Measurements from ENCODE around the gene MAN1A1. TPM values are rescaled to one million over a fixed set of nuclear protein-coding genes. Genes with fewer than 3 reads are reported as not detected.

Gene MAN1A1
- total RNA-seq, 1 donor from 2014 or later, result 3.0 TPM

DNA sequence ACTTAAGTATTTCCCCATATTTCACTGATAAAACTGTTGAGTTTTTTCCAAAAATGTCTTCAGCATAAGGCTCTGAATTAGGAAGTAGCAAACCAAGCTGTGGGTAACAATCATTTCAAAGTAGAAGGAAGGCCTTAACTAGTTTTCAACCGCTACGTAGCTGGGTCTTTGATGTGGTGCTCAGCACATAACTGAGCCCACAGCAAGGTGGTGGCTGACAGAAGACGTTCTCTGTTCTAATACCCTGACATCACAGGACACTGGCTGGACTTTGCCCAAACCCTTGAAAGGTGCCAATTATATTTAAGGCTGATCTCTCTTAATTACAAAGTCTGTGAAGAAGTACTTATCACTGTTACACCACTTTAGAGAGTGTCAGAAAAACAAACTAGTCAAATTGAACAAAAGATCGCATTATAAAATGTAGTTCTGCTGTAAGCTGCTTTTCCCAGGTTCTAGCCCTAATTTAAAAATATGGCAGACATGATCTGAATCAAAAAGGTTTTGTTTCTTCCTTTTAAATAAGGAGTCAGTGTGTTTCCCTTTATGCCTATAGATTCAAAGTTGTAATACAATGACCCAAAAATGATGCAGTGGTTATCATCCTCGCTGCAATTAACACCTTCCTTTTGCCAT, 26.7 kb downstream of the MAN1A1 start:
- H3K27me3 Mint-ChIP-seq (ENCODE audit: low read depth), result no peaks in the 10 kb centered on the region
- DNase-seq (ENCODE audit: low read depth, low spot score), result no peak
- H3K4me1 Mint-ChIP-seq, result no peaks in the 10 kb centered on the region
- H3K9me3 Mint-ChIP-seq, result no peaks in the 10 kb centered on the region
- TF ChIP-seq, protein P1, sequence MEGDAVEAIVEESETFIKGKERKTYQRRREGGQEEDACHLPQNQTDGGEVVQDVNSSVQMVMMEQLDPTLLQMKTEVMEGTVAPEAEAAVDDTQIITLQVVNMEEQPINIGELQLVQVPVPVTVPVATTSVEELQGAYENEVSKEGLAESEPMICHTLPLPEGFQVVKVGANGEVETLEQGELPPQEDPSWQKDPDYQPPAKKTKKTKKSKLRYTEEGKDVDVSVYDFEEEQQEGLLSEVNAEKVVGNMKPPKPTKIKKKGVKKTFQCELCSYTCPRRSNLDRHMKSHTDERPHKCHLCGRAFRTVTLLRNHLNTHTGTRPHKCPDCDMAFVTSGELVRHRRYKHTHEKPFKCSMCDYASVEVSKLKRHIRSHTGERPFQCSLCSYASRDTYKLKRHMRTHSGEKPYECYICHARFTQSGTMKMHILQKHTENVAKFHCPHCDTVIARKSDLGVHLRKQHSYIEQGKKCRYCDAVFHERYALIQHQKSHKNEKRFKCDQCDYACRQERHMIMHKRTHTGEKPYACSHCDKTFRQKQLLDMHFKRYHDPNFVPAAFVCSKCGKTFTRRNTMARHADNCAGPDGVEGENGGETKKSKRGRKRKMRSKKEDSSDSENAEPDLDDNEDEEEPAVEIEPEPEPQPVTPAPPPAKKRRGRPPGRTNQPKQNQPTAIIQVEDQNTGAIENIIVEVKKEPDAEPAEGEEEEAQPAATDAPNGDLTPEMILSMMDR (conservative IDR thresholded peaks at IDR 0.05), result no peak
- H3K4me3 Mint-ChIP-seq, result no peak overlapping the region
- H3K27ac Mint-ChIP-seq (ENCODE audit: unreplicated experiment), result no peak overlapping the region
- H3K36me3 Mint-ChIP-seq (ENCODE audit: low read depth), result no peaks in the 10 kb centered on the region

DNA sequence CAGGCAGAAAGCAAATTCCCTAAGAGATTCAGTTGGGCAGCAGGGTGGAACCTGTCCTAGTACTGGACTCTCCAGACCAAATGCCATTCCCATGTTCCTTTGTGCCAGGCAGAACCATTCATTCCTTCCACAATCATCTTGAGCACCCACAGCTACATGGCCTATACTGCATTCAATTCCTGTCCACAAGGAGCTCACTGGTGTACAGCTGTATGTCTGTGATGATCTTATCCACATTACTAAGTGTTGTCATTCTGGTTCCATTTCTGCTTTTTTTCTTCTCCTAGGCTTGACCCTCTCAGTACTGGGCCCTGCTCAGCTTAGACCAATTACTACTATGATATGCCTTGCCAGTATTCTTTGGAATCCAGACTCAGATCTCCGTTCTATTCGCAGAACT, 27.5 kb downstream of the MAN1A1 start:
- Mint-ChIP-seq H3K9me3 (no peaks in the 10 kb centered on the region), H3K4me3 (no peak overlapping the region), H3K36me3 (ENCODE audit: low read depth) (no peaks in the 10 kb centered on the region), H3K27ac (ENCODE audit: unreplicated experiment) (no peak overlapping the region), H3K4me1 (no peaks in the 10 kb centered on the region), H3K27me3 (ENCODE audit: low read depth) (no peaks in the 10 kb centered on the region)
- TF ChIP-seq, protein P1 (conservative IDR thresholded peaks at IDR 0.05), result no peak
- no peak for DNase-seq (ENCODE audit: low read depth, low spot score)

DNA sequence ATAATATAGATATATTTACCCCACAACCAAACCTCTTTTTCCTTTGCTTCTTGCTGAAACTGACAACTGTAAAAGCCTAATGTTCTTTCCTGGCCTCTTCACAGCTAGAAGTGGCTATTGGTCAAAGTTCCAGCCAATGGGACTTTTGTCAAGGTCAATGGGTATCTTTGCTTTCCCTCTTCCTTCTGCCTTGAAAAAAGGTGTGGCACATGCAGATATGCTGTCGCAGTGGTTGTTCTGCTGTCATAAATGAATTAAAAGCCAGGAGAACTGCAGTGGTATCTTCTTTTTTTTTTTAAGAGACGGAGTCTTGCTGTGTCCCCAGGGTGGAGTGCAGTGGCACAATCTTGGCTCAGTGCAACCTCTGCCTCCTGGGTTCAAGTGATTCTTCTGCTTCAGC, 29.9 kb downstream of the MAN1A1 start:
- DNase-seq (ENCODE audit: low read depth, low spot score), result no peak
- no peaks in the 10 kb centered on the region for H3K27me3 Mint-ChIP-seq (ENCODE audit: low read depth)
- no peaks in the 10 kb centered on the region for H3K9me3 Mint-ChIP-seq
- H3K4me3 Mint-ChIP-seq, result no peak overlapping the region
- no peak overlapping the region for H3K27ac Mint-ChIP-seq (ENCODE audit: unreplicated experiment)
- H3K36me3 Mint-ChIP-seq (ENCODE audit: low read depth), result no peaks in the 10 kb centered on the region
- TF ChIP-seq, protein P1 (conservative IDR thresholded peaks at IDR 0.05), result no peak
- no peaks in the 10 kb centered on the region for H3K4me1 Mint-ChIP-seq

DNA sequence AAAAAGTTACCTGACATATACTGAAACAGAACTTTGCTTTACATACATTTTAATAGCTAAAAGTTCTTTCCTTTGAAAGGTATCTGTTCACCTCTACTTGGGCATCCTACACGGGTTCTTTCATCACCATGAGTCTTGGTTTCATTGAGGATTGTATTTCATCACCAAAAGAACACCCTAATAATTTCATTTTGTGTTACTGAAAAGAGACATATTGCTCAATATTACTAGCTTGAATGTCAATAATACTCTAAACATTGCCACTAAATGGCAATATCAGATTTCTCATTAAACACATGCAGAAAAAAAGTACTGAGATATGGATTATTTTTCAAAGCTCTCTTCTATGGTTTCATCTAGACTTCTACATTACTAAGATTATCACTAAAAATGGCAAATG, 30.8 kb downstream of the MAN1A1 start:
- Mint-ChIP-seq H3K36me3 (ENCODE audit: low read depth) (no peaks in the 10 kb centered on the region), H3K27me3 (ENCODE audit: low read depth) (no peaks in the 10 kb centered on the region), H3K4me1 (no peaks in the 10 kb centered on the region), H3K4me3 (no peak overlapping the region), H3K27ac (ENCODE audit: unreplicated experiment) (no peak overlapping the region), H3K9me3 (no peaks in the 10 kb centered on the region)
- TF ChIP-seq, protein P1 (conservative IDR thresholded peaks at IDR 0.05), result no peak
- DNase-seq (ENCODE audit: low read depth, low spot score), result no peak

DNA sequence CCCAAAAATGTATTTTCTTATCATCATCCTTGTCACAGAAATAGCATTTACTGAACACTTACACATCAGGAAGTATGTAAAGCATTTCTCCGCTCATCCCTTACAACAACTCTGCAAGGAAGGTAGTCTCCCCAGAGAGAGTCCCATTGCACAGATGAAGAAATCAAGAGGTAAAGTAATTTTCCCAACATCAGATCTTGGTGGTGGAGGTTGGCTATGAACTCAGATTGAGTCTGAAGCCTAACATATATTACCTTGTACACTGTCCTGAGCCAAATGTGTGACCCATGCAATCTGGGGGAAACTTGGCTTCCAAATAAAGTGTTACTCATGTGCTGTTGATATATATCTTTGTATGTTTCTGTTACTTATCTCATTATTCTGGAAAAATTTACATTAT, 31.4 kb downstream of the MAN1A1 start:
- H3K36me3 Mint-ChIP-seq (ENCODE audit: low read depth), result no peaks in the 10 kb centered on the region

More for the DNA sequence above, 31.4 kb downstream of the MAN1A1 start:
- Mint-ChIP-seq H3K4me3 (no peak overlapping the region), H3K9me3 (no peaks in the 10 kb centered on the region), H3K27me3 (ENCODE audit: low read depth) (no peaks in the 10 kb centered on the region), H3K4me1 (peaks cover 3% of the 10 kb centered on the region), H3K27ac (ENCODE audit: unreplicated experiment) (no peak overlapping the region)
- TF ChIP-seq, protein P1 (conservative IDR thresholded peaks at IDR 0.05), result no peak
- no peak for DNase-seq (ENCODE audit: low read depth, low spot score)

Measured in neural crest cell (in vitro differentiated cells).